GM12801 (cell line): Measurements from ENCODE around the gene SETBP1.

Experiments
- TF ChIP-seq, protein P1 (sequence below): IDR thresholded peaks from one replicate; pipeline ENCODE4 v1.5.1; 2011; ENCODE audit warnings: control low read depth; ENCODE audit not compliant: insufficient read length; ENCODE audit errors: extremely low read depth

Gene SETBP1

DNA sequence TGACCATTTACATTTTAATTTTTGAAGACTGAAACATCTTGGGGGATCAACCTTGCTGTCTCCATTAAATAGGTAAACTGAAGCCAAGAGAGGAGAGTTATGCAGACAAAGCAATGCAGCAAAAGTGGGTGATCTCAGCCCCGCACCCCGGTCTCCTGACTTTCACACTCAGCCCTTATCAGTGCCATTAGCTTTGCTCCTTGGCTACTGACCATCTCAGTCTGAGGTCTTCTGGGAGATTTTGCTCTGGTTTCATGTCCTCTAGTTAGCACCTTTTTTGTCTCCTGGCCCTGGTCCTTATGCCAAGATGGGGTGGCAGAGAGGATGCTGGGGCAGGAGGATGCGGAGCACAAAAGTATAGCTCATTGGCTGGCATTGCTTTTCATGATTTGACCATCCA, 61.4 kb downstream of the SETBP1 start:
- TF ChIP-seq, protein P1, sequence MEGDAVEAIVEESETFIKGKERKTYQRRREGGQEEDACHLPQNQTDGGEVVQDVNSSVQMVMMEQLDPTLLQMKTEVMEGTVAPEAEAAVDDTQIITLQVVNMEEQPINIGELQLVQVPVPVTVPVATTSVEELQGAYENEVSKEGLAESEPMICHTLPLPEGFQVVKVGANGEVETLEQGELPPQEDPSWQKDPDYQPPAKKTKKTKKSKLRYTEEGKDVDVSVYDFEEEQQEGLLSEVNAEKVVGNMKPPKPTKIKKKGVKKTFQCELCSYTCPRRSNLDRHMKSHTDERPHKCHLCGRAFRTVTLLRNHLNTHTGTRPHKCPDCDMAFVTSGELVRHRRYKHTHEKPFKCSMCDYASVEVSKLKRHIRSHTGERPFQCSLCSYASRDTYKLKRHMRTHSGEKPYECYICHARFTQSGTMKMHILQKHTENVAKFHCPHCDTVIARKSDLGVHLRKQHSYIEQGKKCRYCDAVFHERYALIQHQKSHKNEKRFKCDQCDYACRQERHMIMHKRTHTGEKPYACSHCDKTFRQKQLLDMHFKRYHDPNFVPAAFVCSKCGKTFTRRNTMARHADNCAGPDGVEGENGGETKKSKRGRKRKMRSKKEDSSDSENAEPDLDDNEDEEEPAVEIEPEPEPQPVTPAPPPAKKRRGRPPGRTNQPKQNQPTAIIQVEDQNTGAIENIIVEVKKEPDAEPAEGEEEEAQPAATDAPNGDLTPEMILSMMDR = no peak

DNA sequence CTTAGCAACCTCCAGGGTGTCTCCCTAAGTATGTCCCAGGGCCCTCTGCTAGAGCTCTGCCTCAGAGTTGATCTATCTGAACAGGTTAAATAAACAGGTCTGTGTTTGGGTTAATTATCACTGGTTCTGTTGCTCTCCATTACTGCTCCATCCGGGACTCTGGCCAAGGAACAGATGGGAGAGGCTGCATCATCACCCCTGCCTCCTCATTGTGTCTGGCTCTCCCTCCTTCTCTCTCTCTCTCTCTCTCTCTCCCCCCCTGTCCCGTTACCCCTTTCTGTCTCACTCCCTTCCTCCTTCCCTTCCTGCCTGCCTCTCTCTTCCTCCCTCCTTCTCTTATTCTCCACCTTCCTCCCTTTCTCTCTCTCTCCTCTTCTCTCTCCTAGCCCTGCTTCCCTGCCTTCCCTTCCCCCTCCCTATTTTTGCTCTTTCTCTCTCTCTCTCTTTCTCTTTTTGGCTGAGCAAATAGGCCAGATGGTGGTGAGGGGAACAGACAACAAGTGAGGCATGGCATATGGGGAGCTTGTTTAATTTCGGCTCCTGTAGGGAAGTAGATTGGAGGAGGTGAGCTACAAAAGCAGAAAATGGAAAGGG, 62.1 kb downstream of the SETBP1 start:
- TF ChIP-seq, protein P1 = no peak

DNA sequence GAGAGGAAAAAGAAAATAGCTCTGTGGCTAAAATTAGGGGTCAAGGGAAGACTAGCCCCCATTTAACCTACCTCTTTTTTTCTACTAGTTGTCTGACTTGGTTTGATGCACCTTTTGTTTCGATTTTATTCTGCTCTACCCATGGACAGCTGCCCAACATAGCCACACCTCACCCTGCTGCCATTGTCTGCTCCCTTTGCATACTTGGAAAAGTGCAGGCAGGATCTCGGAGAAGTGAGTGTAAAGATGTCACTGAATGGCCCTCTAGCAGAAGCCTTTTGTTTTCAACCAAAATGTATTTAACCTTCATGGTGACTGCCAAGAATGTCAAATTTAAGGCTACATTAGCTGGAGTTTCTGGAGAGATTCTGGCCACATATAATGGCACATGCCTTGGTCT, 62.9 kb downstream of the SETBP1 start:
- TF ChIP-seq, protein P1 = no peak

DNA sequence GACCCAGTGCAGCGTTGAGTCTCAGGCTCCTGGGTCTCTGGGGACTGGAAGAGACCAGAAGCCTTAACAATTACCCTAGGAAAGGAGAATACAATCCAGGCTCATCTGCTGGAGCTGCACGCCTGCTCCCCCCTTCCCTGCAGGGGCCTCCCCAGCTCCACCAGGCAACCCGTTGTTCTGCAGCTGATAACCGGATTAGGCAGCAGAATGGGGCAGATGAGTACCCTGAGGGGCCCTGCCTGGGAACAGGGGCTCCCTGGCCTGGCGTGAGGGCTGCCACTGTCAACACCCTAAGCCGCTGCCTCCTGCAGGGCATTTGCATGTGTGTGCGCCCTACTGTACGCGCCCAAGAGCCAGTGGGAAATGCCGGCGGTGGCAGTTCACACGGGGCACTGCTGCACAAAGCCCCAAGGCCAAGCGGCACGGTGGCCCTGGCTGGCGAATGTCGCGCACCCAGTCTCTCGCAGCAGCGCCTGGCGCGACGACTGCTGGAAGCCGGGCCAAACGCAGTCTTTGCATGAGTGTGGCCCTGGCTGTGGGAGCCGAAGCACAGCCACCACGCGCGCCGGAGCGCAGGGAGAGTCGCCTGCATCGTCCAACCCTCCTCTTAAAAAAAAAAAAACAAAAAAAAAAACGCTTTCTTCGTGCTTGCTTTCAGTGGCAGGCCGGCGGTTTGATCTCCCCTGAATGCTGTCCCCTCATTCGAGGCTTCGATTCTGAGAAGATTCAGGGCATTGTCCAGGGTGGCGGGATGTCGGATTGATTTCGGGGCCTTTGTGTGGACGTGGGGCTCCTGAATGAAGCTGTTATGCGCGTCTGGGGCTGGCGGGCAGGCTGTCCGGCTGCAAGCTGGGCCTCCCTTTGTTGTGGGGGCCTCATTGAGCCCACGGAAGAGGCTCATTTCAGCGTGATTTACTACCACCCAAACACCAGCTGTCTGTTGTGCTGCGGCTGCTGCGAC, 63.8 kb downstream of the SETBP1 start:
- TF ChIP-seq, protein P1 = no peak

DNA sequence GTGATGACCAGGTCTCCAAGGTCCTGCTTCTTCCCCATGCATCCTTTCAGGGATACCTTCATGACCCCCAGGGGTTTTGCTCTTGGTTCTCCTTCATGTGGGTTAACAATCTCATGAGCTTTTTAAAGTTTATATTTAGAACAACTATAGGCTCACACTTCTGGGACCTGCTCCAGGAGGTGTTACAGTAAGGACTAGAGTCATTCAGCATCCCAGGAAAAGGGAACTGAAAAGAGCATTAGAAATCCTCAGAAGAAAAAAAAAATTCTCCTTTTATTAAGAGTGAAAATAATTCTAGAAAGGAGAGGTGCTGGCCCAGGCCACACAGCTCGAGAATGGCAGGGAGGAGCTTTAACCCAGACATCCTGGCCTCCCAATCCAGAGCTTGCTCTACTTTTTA, 66.5 kb downstream of the SETBP1 start:
- TF ChIP-seq, protein P1 = no peak

DNA sequence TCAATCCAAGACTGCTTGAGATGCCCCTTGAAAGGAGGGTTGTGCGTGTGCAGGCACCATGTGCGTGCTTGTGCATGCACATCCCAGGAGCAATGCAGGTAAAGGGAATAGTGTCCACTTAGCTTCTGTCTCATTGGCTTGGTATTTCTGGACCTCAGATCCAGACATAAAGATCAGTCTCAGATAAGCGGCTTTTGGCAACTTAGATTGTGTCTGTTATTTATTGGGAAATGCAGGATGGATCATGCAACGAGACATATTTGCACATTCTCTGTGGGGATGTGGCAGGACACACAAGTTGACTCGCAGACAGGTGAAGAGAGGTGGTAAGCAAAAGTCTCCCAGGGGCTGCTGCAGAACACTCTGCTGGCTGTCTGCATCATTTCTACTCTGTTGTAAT, 67.9 kb downstream of the SETBP1 start:
- TF ChIP-seq, protein P1 = no peak

DNA sequence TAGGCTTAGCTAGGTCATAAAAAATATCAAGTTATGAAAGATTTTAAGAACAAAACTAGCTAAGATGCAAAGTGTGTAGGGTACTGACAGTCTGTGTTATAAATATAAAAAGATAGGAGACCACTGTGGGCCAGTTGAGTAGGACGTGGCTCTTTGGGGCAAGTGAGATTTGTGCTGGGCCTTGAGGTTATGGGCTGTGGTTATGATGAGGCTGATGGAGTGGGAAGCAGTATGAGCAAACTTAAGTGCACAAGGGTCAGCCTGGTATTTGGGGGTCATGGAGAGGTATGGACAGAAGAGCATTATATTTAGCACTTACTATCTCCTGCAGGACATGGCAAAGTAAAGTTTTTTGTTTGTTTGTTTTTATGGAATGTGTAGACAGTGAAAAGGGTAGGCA, 70.1 kb downstream of the SETBP1 start:
- TF ChIP-seq, protein P1 = no peak
